Uterus (tissue), 2 donors: Measurements from ENCODE around the gene DSE.

Experiments used
- POLR2A ChIP-seq, 2 donors: fragments of 450-650 bp; IDR thresholded peaks; one replicate each; pipeline ENCODE4 v1.6.1; 2016; ENCODE audit warnings: antibody characterized with exemption in 2 of 2, mild to moderate bottlenecking in 1 of 2, moderate library complexity in 1 of 2
- TF ChIP-seq, protein P1 (sequence below), 4 experiments: fragments of 200-600 bp in 2 of 4; fragments of 450-650 bp in 2 of 4; sonication (generic) in 2 of 4; IDR thresholded peaks; one replicate each; pipeline ENCODE4 v1.5.1; 2016 to 2019; ENCODE audit warnings: antibody characterized with exemption in 4 of 4, mild to moderate bottlenecking in 2 of 4, moderate library complexity in 1 of 4

- TF ChIP-seq, protein P1, sequence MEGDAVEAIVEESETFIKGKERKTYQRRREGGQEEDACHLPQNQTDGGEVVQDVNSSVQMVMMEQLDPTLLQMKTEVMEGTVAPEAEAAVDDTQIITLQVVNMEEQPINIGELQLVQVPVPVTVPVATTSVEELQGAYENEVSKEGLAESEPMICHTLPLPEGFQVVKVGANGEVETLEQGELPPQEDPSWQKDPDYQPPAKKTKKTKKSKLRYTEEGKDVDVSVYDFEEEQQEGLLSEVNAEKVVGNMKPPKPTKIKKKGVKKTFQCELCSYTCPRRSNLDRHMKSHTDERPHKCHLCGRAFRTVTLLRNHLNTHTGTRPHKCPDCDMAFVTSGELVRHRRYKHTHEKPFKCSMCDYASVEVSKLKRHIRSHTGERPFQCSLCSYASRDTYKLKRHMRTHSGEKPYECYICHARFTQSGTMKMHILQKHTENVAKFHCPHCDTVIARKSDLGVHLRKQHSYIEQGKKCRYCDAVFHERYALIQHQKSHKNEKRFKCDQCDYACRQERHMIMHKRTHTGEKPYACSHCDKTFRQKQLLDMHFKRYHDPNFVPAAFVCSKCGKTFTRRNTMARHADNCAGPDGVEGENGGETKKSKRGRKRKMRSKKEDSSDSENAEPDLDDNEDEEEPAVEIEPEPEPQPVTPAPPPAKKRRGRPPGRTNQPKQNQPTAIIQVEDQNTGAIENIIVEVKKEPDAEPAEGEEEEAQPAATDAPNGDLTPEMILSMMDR (IDR thresholded peaks at IDR 0.05) = no peak
- TF ChIP-seq POLR2A (IDR thresholded peaks at IDR 0.05) = no peak
These were observed 58.4 kb downstream of the DSE start for GRCh38 chr6:116429111-116429510.
